SK-MEL-5 (cell line): ENCODE measurements around the gene IRX3. TPM values are rescaled to one million over a fixed set of nuclear protein-coding genes. Genes with fewer than 3 reads are reported as not detected.
"Not testable (repeated sequence)": the region's sequence is repeated elsewhere in the genome, so short reads cannot be mapped to it uniquely, and the experiment has no call there.

Experiments used
- DNase-seq: peaks from one replicate; pipeline ENCODE4 v3.0.0-alpha.2; 2016; ENCODE audit warnings: low read depth, low spot score
- in situ Hi-C: cut with HindIII; loops from 2 replicates; pipeline ENCODE4 v1.10.0; 2016; ENCODE audit warnings: low sequenced_read_pairs, high pct_unique_total_duplicates, low pct_unique_long_range_greater_than_20kb
- total RNA-seq: library from RNA; depleted of rRNA; stranded (reverse); fragments of >200 nt; shearing (Covaris generic); gene quantifications from 2 replicates; pipeline ENCODE4 v1.2.3, GENCODE V29; 2014

The IRX3 gene
- total RNA-seq, 1 experiment from 2014 or later = 15.9 TPM

DNA sequence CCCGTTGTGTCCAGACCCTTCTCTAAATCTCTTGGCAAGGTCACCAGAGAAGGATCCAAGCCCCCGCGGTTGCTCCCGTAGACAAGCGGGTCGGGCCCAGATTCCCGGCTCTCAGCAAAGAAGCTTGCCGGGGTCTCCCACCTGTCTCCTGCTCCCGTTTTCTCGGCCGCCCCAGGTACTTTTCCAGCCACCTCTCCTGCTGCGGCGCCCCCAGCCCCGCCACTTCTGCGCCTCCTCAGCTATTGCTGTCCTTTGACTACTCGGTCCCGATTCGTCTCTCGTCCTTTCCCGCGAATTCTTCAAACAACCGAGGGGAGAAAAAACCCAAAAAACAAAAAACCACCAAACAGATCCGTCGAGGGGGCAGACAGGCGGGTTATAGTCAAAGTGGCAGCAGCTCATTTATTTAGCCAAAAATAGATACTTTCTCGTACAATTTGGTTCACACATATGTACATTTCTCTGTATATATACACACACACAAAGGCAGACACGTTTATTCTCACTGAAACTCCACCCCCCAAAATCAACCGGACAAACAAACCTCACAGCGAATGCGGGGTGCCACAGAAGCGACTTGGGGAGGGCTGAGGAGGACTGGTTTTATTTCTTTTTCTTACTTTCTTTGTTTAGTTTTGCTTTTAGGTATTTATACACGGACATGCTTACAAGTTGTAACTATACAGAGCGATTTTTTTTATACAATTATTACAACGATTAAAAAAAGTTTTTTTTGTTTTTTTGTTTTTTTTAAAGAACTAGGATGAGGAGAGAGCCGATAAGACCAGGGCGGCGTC, 3.5 kb downstream of the IRX3 start:
- in situ Hi-C loops = no loop called here
- no peak for DNase-seq

DNA sequence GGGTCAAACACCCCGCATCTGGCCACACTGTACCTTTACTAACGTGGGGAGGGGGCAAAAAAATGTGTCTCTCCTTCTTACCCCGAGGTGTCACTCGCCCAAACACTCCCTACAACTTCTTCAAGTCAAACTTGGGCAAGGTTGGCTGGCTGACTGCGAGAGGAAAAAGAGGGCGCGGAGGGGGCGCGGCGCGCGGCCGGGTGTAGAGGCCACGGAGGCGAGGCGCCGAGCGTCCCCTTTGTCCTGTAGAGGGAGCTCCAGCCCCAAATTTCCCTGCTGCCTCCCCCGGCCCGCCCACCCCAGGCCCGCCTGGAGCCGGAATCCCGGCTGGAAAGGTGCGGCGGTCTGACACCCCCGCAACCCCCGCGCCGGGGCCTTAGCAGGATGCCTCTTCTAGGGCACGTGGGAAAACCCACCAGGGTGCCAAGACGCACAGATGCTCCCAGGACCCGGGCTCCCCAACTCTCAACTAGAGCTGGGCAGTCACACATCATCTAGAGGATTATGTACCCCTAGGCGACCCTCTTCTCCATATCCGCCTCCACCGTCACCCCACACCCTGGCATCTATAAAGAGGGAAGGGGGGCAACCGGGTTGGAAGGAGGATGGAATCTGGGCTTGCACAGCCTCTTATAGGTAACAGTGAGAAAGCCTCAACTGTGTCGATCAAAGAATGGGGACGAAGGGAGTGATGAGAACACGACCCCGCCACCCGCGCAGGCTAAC, 4.2 kb downstream of the IRX3 start:
- in situ Hi-C loops = no loop called here
- no peak for DNase-seq

DNA sequence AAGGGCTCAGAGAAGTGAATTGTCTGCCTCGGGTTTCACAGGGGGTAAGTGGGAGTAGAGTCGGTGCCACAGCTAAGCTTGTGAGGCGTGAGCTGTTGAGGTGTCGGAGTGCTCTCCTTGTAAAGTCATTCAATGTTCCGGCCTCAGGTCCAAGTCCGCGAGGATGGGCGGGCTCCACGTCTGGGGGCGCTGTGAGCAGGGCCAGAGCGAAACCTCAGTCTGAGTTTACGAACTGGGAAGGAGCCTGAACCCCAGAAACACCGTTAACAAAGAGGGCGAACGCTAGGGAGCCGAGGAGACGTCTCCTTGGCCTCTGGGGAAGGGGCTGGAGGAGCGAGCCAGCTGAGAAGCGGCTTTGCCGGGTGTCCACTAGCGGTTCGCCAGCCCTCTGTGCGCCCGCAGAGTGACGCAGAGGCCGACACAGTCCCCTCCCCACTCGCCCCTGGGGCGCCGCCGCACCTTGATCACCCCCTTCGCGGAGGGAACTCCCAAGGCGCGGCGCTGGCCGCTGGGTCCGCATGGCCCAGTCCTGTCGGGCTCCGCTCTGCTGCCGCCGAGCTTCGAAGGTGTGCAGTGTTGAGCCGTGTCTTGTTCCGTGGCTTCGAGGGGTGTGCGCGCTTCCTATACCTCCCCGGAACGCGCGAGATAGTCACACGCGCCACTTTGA, 4.9 kb downstream of the IRX3 start:
- in situ Hi-C loops = no loop called here

DNA sequence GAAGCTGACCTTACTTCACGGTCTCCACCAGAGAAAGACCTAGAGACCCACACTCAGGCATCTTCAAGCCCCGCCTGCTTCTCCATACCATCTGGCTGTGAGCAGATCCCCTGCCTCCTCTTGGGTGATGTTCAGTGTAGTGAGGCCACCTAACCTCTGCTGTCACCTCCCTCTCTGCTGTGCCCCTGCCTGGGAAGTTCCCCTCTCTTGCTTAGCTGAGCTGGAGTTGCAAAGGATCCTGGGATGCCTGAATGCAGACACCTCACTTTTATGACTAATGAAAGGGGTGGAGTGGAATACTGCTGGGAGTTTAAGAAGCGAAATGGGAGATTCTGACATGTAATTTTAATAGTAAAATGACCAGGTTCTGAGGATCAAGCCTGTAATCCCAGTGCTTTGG, 5.8 kb downstream of the IRX3 start:
- no peak for DNase-seq
- in situ Hi-C loops = no loop called here

More for the DNA sequence above, 4.9 kb downstream of the IRX3 start:
- no peak for DNase-seq

DNA sequence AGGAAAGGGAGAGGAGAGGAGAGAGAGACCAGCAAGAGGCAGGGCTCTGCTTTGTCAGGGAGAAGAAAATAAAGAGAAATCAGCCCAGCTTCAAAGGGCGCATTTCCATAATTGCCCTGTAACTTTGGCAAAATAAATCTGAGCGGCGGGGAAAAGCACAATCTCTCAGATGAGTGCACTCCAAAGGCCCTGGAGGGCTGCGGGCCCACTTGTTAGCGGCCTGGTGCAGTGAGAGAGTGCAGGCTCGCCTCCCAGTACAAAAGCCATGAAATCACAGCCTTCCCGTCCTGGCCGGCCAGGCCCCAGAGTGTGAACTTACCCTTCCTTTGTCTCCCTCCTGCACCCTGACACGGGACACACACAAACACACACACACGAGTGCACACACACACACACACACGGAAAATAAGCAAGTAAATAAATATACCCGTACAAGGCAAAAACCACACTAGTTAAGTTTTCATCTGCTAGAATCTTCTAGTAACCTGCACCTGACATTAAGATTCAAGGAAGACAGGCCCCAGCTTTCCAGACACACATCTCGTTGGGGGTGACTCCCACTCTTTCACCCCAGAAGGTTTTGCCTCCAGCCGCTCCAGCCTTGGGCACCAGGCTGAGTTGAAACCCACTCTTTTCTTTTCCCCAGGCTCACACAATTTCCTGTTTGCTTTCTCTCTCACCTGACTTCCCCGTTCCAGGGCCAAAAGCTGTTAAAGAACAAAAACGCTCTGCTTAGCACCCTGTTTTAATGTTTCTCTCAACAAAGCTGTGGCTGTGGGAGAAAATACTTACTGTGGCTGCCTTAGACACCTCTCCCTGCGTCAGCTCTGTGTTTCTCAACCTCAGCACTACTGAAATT, 8.5 kb downstream of the IRX3 start:
- no peak for DNase-seq
- in situ Hi-C loops = no loop called here

DNA sequence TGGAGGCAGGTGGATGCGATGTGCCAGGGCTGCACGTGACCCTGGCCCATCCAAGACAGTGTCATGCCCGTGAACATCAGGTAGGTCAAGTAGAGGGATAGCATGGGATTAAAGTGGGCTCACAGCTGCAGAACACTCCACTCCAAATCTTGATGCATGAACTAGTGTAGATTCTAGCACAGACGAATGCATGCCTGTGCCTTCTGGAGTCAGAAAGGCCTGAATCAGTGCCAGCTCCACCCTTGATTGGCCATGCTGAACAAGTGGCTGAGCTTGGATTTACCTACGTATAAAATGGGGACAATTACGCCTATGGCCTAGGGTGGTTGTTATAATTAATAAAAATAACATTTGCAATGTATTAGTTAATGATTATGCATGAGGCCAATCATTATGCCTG, 10.6 kb downstream of the IRX3 start:
- no peak for DNase-seq
- in situ Hi-C loops = no loop called here

DNA sequence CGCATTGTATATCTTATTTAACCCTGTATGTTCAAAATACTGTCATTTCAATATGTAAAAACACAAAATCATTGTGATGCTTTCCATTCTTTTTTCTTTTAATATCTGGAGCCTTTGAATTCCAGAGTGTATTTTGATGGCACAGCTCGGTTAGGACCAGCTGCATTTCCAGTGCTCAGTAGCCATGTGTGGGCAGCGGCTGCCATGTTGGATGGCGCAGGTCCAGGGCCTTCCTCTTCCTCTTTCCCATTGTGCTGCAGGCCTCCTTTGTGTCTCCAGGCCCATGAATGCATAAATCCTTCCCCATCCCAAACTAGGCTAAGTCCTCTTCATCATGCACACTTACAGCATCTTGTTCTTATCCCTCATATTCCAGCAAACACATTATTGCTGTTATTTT, 13.0 kb downstream of the IRX3 start:
- DNase-seq = no peak
- in situ Hi-C loops = no loop called here

DNA sequence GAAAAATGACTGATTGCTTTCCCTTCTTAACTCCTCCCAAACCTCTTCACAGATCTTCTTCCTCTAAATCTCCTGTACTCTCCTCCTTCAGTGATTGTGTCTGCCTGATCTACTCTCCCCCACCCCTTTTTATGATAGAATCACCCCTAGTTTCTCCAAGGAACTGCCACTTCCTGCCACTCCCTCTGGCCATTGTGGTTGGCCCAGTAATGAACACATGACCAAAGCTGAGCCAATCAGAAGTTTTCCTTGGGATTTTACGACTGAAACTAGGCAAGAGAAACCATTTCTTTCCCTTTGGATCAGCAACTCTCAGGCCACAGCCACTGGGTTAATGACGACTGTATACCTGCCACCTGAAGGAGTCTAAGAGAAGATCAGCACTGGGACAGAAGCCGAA, 15.9 kb downstream of the IRX3 start:
- in situ Hi-C loops = no loop called here
- no peak for DNase-seq

DNA sequence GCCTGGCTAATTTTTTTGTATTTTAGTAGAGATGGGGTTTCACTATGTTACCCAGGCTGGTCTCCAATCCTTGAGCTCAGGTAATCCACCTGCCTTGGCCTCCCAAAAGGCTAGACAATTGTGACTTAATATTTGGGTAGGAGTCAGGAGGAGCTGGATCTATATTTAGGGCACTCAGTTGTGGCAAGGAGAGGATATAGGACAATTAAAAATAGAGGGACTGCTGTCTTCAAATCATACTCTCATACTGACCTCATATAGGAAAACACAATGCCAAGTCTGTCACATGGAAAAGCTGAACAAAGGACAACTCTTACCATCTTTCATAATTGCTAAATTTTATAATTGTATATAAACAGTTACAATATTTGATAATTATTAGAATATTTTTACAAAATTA, 17.1 kb downstream of the IRX3 start:
- DNase-seq = no peak
- in situ Hi-C loops = no loop called here

DNA sequence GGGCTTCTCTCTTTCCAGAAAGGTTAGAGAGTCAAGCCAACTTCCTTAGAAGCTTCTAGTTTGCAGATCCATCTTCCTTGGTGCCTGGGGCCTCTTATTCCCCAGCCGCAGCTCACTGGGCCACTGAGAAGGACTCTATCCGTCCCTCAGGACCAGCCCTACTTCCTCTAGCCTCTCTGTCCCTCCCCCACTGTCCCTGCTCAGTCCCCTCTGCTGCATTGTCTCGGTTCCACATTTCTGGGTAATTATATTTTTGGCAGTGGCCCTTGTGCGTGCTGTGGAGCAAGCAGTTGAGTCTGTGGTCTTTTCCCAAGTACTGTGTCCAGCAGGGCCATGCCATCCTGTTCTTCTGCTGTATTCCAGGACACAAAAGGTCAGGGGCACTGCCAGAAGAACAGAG, 17.8 kb downstream of the IRX3 start:
- in situ Hi-C loops = no loop called here

DNA sequence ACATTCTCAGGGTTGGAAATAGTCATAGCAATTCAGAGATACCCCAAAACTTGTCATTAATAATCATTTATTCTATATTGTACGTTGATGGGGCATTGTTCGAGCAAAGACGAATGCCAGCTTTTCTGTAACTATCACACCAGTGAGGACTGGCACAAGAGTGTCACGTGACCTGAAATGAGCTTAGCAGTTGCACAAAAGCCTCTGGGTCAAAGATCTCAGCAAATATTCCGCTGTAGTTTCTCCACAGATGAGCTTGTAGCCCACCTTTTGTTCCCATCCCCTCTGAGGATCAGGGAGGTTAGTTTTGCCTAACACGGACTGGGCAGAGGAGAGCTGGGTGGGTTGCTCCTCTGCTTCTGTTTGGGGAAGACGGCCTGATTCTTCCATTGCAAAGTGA, 18.2 kb downstream of the IRX3 start:
- DNase-seq = no peak
- in situ Hi-C loops = no loop called here

More for the DNA sequence above, 17.8 kb downstream of the IRX3 start:
- no peak for DNase-seq

DNA sequence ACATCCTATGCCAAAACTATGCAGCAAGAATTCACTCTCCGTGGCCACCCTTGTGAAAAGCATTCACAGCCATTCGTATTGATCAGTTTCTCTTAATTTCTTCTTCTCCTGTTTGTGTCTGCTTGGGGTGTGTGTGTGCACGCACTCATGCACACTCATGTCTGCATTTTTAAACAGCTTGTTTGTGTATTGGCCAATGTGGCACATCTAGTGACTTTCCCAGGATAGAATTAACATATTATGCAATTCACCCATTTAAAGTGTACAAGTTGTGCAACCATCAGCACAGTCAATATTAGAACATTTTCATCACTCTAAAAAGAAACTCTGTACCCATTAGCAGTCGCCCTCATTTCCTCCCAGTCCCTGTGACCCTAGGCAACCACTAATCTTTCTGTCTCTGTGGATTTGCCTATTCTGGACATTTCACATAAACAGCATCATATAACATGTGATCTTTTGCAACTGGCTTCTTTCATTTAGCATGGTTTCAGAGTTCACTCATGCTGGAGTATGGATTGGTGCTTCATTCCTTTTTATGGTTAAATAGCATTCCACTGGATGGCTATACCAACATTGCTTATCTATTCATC, 20.1 kb downstream of the IRX3 start:
- DNase-seq = no peak
- in situ Hi-C loops = no loop called here

DNA sequence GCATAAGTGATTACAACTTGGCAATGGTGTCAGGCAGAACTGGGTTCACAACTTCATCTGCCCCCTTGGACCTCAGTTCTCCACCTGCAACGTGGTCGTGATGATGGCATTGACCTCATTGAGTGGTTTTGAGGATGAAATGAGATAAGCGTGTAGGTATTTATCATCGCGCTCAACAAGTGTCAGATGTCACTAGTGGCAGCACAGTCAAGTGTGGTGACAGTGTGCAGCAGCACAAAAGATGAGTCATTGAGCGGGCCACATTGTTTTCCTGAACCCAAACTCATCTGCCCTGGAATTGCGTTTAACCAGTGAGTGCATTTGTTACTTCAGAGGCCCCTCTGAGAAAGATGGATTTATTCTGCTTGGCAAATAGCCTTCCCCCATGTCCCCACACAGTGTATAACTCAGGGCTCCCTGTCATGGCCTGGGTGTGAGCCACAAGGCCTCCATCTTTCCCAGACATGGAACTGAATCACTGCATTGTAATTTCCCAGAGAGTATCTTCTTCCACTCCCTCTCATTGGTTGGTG, 20.9 kb downstream of the IRX3 start:
- in situ Hi-C loops = no loop called here
- no peak for DNase-seq

DNA sequence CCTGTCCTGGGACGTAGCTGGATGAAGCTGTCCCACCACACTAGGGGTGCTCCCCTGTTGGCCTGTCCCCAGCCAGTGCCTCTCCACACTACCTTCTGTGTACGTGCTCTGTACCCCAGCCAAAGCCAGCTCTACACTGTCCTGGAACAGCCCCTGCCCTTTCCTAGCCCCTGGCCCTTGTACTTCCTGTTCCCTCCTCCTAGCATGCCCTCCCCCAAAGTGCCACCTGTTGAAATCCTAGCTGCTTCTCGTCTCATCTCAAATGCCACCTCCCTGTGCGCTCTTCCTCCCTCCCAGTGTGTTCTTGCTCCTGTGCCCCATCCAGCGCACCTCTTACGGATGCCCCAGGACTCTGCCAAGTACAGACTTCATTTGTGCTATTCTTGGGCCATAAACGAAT, 33.5 kb downstream of the IRX3 start:
- in situ Hi-C loops = no loop called here
- no peak for DNase-seq

DNA sequence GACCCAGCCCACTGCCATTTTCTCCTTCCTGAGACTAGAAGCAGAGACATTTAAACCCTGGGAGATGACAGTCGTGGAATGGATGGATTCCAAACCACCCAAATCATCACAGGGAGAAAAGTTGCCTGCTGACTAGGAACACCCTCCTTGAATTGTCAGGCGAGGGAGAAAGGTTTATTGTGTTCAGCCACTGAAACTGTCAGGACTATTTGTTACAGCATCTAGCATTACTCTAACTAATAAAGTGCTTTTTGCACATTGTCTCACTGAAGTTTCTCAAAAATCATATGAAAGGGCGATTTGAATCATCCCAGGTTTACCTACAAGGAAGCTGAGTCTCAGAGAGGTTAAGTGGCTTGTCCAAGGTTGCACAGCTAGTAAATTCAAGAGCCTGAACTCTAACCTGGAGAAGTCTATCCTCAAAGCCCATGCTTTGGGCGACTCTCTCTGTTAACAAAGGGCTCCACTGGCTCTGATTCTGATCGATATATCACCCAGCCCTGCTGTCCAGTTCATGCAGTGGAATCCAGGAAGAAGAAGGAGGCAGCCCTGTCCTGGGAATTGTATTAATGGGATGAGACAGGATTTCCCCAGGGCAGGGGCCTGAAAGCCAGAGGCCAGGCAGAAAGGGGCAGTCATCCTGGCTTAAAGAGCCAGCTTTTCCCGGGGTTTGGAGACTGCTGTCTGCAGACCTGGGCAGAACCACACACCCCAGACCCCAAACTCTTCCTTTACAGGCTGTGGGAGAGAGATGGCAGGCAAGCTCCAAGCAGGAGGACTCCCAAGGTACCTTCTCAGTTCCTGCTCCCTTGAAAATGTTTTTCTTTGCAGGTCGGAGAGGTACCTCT, 37.5 kb downstream of the IRX3 start:
- in situ Hi-C loops = no loop called here
- DNase-seq = no peak

DNA sequence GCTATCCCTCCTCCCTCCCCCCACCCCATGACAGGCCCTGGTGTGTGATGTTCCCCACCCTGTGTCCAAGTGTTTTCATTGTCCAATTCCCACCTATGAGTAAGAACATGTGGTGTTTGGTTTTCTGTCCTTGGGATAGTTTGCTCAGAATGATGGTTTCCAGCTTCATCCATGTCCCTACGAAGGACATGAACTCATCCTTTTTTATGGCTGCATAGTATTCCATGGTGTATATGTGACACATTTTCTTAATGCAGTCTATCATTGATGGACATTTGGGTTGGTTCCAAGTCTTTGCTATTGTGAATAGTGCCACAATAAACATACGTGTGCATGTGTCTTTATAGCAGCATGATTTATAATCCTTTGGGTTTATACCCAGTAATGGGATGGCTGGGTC, 38.9 kb downstream of the IRX3 start:
- DNase-seq, in situ Hi-C loops: not testable (repeated sequence)
